HepG2 (cell line): Measurements from ENCODE around the gene NPHP4. TPM values are rescaled to one million over a fixed set of nuclear protein-coding genes. Genes with fewer than 3 reads are reported as not detected.
A peak's percentile ranks its signal among the peaks of the same experiment; 100 is the strongest.

Experiments used
- BORCS8-MEF2B ChIP-seq: sonication (generic); formaldehyde crosslinking; IDR thresholded peaks from 2 replicates; pipeline ENCODE4 v1.8.0; 2022; ENCODE audit warnings: mild to moderate bottlenecking, missing genetic modification reagents
- CENPBD1 ChIP-seq: sonication (generic); formaldehyde crosslinking; IDR thresholded peaks from 2 replicates; pipeline ENCODE4 v1.8.0; 2022; ENCODE audit warnings: missing genetic modification reagents, low read depth, mild to moderate bottlenecking, borderline replicate concordance
- HOXD1 ChIP-seq: sonication (generic); formaldehyde crosslinking; IDR thresholded peaks from 2 replicates; pipeline ENCODE4 v1.5.0; 2020; ENCODE audit warnings: missing genetic modification reagents
- MEF2D ChIP-seq: sonication (generic); formaldehyde crosslinking; IDR thresholded peaks from 2 replicates; pipeline ENCODE4 v1.5.1; 2020; ENCODE audit warnings: mild to moderate bottlenecking, missing genetic modification reagents
- MLLT10 ChIP-seq: sonication (generic); formaldehyde crosslinking; IDR thresholded peaks from 2 replicates; pipeline ENCODE4 v1.4.0; 2020; ENCODE audit warnings: missing genetic modification reagents
- NFKBIZ ChIP-seq: IDR thresholded peaks from 2 replicates; pipeline ENCODE4 v1.6.1; 2018; ENCODE audit warnings: missing genetic modification reagents, missing compliant biosample characterization
- PAWR ChIP-seq: sonication (generic); formaldehyde crosslinking; IDR thresholded peaks from 2 replicates; pipeline ENCODE4 v1.4.0; 2020; ENCODE audit warnings: missing genetic modification reagents, mild to moderate bottlenecking, borderline replicate concordance
- SIX1 ChIP-seq: sonication (generic); formaldehyde crosslinking; IDR thresholded peaks from 2 replicates; pipeline ENCODE4 v1.4.0; 2020; ENCODE audit warnings: missing genetic modification reagents, borderline replicate concordance
- SP2 ChIP-seq: sonication (generic); formaldehyde crosslinking; IDR thresholded peaks from 2 replicates; pipeline ENCODE4 v1.5.1; 2020; ENCODE audit warnings: mild to moderate bottlenecking, missing genetic modification reagents
- ZBED4 ChIP-seq: sonication (generic); formaldehyde crosslinking; IDR thresholded peaks from 2 replicates; pipeline ENCODE4 v1.4.0; 2020; ENCODE audit warnings: missing genetic modification reagents, borderline replicate concordance
- ZBTB38 ChIP-seq: sonication (generic); formaldehyde crosslinking; IDR thresholded peaks from 2 replicates; pipeline ENCODE4 v1.5.1; 2020; ENCODE audit warnings: mild to moderate bottlenecking, missing genetic modification reagents
- ZFP37 ChIP-seq: sonication (generic); formaldehyde crosslinking; IDR thresholded peaks from 2 replicates; pipeline ENCODE4 v1.4.0; 2020; ENCODE audit warnings: missing genetic modification reagents, borderline replicate concordance
- ZFP41 ChIP-seq: sonication (generic); formaldehyde crosslinking; IDR thresholded peaks from 2 replicates; pipeline ENCODE4 v1.4.0; 2020; ENCODE audit warnings: mild to moderate bottlenecking, missing genetic modification reagents, borderline replicate concordance
- ZFX ChIP-seq: sonication (generic); formaldehyde crosslinking; IDR thresholded peaks from 2 replicates; pipeline ENCODE4 v1.4.0; 2020; ENCODE audit warnings: mild to moderate bottlenecking, low read depth, missing genetic modification reagents, moderate library complexity
- ZMAT3 ChIP-seq: sonication (generic); formaldehyde crosslinking; conservative IDR thresholded peaks from 2 replicates; pipeline ENCODE4 v1.7.0; 2021; ENCODE audit warnings: missing genetic modification reagents
- ZMYM4 ChIP-seq: sonication (generic); formaldehyde crosslinking; IDR thresholded peaks from 2 replicates; pipeline ENCODE4 v1.8.1; 2023; ENCODE audit warnings: mild to moderate bottlenecking, missing genetic modification reagents
- ZNF296 ChIP-seq: sonication (generic); formaldehyde crosslinking; conservative IDR thresholded peaks from 2 replicates; pipeline ENCODE4 v1.5.0; 2020; ENCODE audit warnings: mild to moderate bottlenecking, missing genetic modification reagents
- ZNF569 ChIP-seq: sonication (generic); formaldehyde crosslinking; IDR thresholded peaks from 2 replicates; pipeline ENCODE4 v1.5.0; 2020; ENCODE audit warnings: mild to moderate bottlenecking, missing genetic modification reagents, moderate library complexity, borderline replicate concordance
- ZNF570 ChIP-seq: sonication (generic); formaldehyde crosslinking; IDR thresholded peaks from 2 replicates; pipeline ENCODE4 v1.4.0; 2020; ENCODE audit warnings: mild to moderate bottlenecking, missing genetic modification reagents, borderline replicate concordance
- ZNF619 ChIP-seq: sonication (generic); formaldehyde crosslinking; IDR thresholded peaks from 2 replicates; pipeline ENCODE4 v1.4.0; 2020; ENCODE audit warnings: mild to moderate bottlenecking, missing genetic modification reagents
- ZNF720 ChIP-seq: sonication (generic); formaldehyde crosslinking; IDR thresholded peaks from 2 replicates; pipeline ENCODE4 v1.4.0; 2020; ENCODE audit warnings: missing genetic modification reagents
- ZNF780A ChIP-seq: sonication (generic); formaldehyde crosslinking; IDR thresholded peaks from 2 replicates; pipeline ENCODE4 v1.8.0; 2022; ENCODE audit warnings: mild to moderate bottlenecking, missing genetic modification reagents, moderate library complexity
- ZNF83 ChIP-seq: sonication (generic); formaldehyde crosslinking; IDR thresholded peaks from 2 replicates; pipeline ENCODE4 v1.4.0; 2020; ENCODE audit warnings: missing genetic modification reagents, mild to moderate bottlenecking, borderline replicate concordance
- polyA plus RNA-seq, 8 experiments: library from polyadenylated mRNA; depleted of rRNA in 3 of 8; stranded (reverse) in 7 of 8; unstranded in 1 of 8; fragments of >200 nt; fragmentation: Illumina TruSeq in 4 of 8; extraction: Trizol in 4 of 8; gene quantifications; 2 replicates each; pipeline versions ENCODE4 v1.2.1 to v1.2.3, GENCODE V29; 2011 to 2016; ENCODE audit warnings: low read depth in 4 of 8, missing spikeins in 1 of 8, mixed read lengths in 1 of 8; ENCODE audit not compliant: insufficient read depth in 1 of 8
- total RNA-seq, 5 experiments: library from RNA; depleted of rRNA; stranded (reverse); fragments of >200 nt; fragmentation: Illumina TruSeq; extraction: Trizol; gene quantifications; 2 replicates each; pipeline ENCODE4 v1.2.3, GENCODE V29; 2016; ENCODE audit warnings: low read depth in 1 of 5
- TF ChIP-seq, protein P1 (sequence below): sonication (generic); formaldehyde crosslinking; IDR thresholded peaks from 2 replicates; pipeline ENCODE4 v1.5.1; 2020; ENCODE audit warnings: missing genetic modification reagents, mild to moderate bottlenecking, borderline replicate concordance

Gene NPHP4
- total and polyA plus RNA-seq, 2 of the 13 experiments (the other 11 are each of a cell fraction or from before 2014, with no cell fraction given): 4.4 to 6.8 TPM

DNA sequence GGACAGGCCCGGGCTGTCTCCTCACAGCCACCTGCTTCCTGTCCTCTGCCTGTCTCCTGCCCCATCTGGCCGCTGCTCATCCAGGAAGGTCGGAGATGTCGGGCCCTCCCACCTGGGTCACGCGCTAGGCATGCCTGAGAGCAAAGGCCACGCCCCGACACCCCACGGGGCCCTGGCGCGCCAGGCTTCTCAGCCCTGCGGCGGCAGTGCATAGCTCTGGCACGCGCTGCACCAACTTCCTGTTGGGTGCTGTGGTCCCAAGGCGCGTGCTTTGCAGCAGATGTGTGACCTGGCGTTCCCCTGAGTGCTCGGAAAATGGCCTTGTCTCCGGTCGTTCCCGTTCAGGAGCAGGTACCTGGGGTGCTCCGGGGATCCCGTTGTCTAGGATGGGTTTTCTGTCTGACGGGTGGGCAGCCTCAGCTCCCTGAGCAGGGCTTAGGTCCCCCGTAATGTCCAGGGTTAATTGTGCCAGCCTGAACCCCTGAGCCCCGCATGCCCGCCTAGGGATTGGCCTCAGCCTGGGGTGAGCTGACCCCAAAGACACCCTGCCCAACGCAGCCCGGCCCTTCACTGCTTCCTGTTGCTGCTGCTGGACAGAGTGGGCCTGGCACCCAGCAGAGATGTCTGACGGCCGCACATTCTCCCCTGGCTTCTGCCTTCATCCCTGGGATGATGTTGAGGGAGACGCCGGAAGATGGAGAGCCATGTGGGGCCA lies 34.0 kb upstream of the NPHP4 start (continued):
- TF ChIP-seq, protein P1, sequence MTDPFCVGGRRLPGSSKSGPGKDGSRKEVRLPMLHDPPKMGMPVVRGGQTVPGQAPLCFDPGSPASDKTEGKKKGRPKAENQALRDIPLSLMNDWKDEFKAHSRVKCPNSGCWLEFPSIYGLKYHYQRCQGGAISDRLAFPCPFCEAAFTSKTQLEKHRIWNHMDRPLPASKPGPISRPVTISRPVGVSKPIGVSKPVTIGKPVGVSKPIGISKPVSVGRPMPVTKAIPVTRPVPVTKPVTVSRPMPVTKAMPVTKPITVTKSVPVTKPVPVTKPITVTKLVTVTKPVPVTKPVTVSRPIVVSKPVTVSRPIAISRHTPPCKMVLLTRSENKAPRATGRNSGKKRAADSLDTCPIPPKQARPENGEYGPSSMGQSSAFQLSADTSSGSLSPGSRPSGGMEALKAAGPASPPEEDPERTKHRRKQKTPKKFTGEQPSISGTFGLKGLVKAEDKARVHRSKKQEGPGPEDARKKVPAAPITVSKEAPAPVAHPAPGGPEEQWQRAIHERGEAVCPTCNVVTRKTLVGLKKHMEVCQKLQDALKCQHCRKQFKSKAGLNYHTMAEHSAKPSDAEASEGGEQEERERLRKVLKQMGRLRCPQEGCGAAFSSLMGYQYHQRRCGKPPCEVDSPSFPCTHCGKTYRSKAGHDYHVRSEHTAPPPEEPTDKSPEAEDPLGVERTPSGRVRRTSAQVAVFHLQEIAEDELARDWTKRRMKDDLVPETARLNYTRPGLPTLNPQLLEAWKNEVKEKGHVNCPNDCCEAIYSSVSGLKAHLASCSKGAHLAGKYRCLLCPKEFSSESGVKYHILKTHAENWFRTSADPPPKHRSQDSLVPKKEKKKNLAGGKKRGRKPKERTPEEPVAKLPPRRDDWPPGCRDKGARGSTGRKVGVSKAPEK (CRISPR knock-in tag): 0 out of 2 replicates have a peak, but pooled peaks have one; percentile 41
- no peak for TF ChIP-seq ZBED4
- TF ChIP-seq ZFX (CRISPR knock-in tag): peak; percentile 88
- TF ChIP-seq ZMYM4 (CRISPR knock-in tag): no peak
- 0 out of 2 replicates have a peak, but pooled peaks have one; percentile 67 for TF ChIP-seq HOXD1 (CRISPR knock-in tag)
- TF ChIP-seq ZNF296 (CRISPR knock-in tag): no peak
- no peak for TF ChIP-seq ZNF83
- no peak for TF ChIP-seq ZNF569 (CRISPR knock-in tag)
- no peak for TF ChIP-seq ZNF780A (CRISPR knock-in tag)
- no peak for TF ChIP-seq NFKBIZ
- TF ChIP-seq MEF2D (CRISPR knock-in tag): 0 out of 2 replicates have a peak, but pooled peaks have one; percentile 59
- no peak for TF ChIP-seq ZNF619 (CRISPR knock-in tag)
- TF ChIP-seq CENPBD1: peak; percentile 57; the same call in 1 of the 2 replicates
- no peak for TF ChIP-seq ZFP41 (CRISPR knock-in tag)
- TF ChIP-seq SP2 (CRISPR knock-in tag): no peak
- peak; percentile 55; the same call in 1 of the 2 replicates for TF ChIP-seq ZBTB38 (CRISPR knock-in tag)
- TF ChIP-seq MLLT10 (CRISPR knock-in tag): no peak
- no peak for TF ChIP-seq SIX1 (CRISPR knock-in tag)
- TF ChIP-seq ZNF570 (CRISPR knock-in tag): no peak
- TF ChIP-seq PAWR (CRISPR knock-in tag): no peak
- 0 out of 2 replicates have a peak, but pooled peaks have one; percentile 57 for TF ChIP-seq ZMAT3 (CRISPR knock-in tag)
- TF ChIP-seq ZNF720 (CRISPR knock-in tag): no peak
- peak; percentile 64 for TF ChIP-seq BORCS8-MEF2B (CRISPR knock-in tag)
- peak; percentile 77; the same call in 1 of the 2 replicates for TF ChIP-seq ZFP37 (CRISPR knock-in tag)
